ENCODE results near the gene BHLHE40.
A peak's percentile ranks its signal among the peaks of the same experiment; 100 is the strongest.
"Not testable (repeated sequence)": the region's sequence is repeated elsewhere in the genome, so short reads cannot be mapped to it uniquely, and the experiment has no call there.

The BHLHE40 gene

DNA sequence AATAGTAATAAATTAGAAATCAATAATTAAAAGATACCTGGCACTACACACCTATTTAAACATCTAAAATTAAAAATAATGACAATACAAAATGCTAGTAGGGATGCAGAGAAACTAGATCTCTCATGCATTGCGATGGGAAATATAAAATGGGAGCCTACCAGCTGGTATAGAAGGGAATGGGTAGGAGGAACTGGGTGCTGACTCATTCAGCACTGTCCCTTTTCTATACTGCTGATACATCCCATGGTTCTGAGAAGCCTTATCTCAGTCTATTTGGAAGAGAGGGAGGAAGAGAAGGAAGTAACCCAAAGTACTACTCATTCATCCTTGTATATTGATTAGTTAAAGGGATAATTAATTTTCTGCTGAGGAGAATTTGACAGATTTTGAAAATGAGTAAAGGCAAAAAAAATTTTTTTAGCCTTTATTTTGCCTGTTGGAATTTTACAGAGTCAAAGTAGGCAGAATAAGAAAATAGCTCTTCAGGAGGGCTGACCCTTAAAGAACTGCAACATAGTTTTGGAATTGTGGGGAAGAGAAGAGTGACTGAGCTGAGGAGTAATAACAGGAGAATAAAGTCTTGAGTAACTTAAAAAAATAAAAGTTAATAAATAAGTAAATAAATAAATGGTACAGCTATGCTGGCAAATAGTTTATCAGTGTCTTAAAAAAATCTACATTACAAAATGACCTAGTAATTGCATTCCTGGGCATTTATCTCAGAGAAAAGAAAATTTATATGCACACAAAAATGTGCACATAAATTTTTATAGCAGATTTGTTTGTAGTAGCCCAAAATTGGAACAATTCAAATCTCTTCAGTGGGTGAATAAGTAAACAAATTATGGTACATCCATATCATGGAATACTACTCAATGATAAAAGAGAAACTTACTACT lies 15.3 kb upstream of the BHLHE40 start:
- Histone ChIP-seq H3K27ac (no peak overlapping the region), H3K36me3 (replicated peaks) (no peaks in the 10 kb centered on the region), H3K27me3 (replicated peaks) (no peaks in the 10 kb centered on the region), H3K4me3 (ENCODE audit: low read depth, low read length) (no peak overlapping the region)
- in situ Hi-C loops (cut with HindIII; ENCODE audit: low pct_ligation_motif_present, low sequenced_read_pairs) = no loop called here
- DNase-seq = no peak
- no peak for TF ChIP-seq CTCF (IDR thresholded peaks at IDR 0.05; ENCODE audit: low read depth, low read length, missing control alignments)

DNA sequence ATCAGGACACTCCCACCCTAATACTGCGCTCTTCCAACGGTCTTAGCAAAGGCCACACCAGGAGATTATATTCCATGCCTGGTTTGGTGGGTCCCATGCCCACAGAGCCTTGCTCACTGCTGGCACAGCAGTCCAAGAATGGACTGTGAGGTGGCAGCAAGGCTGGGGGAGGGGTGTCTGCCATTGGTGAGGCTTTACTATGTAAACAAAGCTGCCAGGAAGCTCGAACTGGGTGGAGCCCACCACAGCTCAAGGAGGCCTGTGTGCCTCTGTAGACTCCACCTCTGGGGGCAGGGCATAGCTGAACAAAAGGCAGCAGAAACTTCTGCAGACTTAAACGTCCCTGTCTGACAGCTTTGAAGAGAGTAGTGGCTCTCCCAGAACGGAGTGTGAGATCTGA lies 13.2 kb upstream of the BHLHE40 start:
- H3K27ac ChIP-seq; H3K36me3 ChIP-seq (replicated peaks); DNase-seq; in situ Hi-C loops (cut with HindIII; ENCODE audit: low pct_ligation_motif_present, low sequenced_read_pairs); H3K4me3 ChIP-seq (ENCODE audit: low read depth, low read length); H3K27me3 ChIP-seq (replicated peaks): not testable (repeated sequence)

- H3K4me3 ChIP-seq (ENCODE audit: low read depth, low read length); in situ Hi-C loops (cut with HindIII; ENCODE audit: low pct_ligation_motif_present, low sequenced_read_pairs); H3K27me3 ChIP-seq (replicated peaks); DNase-seq; H3K27ac ChIP-seq; H3K36me3 ChIP-seq (replicated peaks): not testable (repeated sequence)
Measured at GRCh38 chr3:4967683-4968082, 11.6 kb upstream of the BHLHE40 start.

- H3K27me3 ChIP-seq (replicated peaks); in situ Hi-C loops (cut with HindIII; ENCODE audit: low pct_ligation_motif_present, low sequenced_read_pairs); H3K27ac ChIP-seq; DNase-seq; H3K36me3 ChIP-seq (replicated peaks); H3K4me3 ChIP-seq (ENCODE audit: low read depth, low read length): not testable (repeated sequence)
Measured at GRCh38 chr3:4971437-4971836, 7.8 kb upstream of the BHLHE40 start.

DNA sequence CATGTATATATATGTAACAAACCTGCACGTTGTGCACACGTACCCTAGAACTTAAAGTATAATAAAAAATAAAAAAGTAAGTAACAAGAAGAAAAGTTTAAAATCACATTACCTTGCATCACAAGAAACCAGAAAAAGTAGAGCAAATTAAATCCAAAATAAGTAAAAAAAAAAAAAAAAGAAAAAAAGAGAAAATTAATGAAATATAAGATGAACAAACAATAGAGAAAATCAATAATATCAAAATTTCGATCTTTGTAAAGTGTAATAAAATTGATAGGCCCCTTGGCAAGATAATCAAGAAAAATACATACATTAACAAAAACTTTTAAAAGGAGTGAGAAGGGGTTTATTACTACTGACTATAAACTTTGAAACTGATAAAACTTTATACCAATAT lies 7.4 kb upstream of the BHLHE40 start:
- H3K4me3 ChIP-seq (ENCODE audit: low read depth, low read length) = no peak overlapping the region
- H3K36me3 ChIP-seq (replicated peaks) = no peaks in the 10 kb centered on the region
- no peaks in the 10 kb centered on the region for H3K27me3 ChIP-seq (replicated peaks)
- H3K27ac ChIP-seq = no peak overlapping the region
- no peak for TF ChIP-seq CTCF (IDR thresholded peaks at IDR 0.05; ENCODE audit: low read depth, low read length, missing control alignments)
- DNase-seq = no peak
- in situ Hi-C loops (cut with HindIII; ENCODE audit: low pct_ligation_motif_present, low sequenced_read_pairs) = no loop called here

GRCh38 chr3:4972652-4973643 lies 6.3 kb upstream of the BHLHE40 start:
- in situ Hi-C loops (cut with HindIII; ENCODE audit: low pct_ligation_motif_present, low sequenced_read_pairs) = no loop called here
- no peaks in the 10 kb centered on the region for H3K36me3 ChIP-seq (replicated peaks)
- DNase-seq = no peak

More at GRCh38 chr3:4972652-4973643, 6.3 kb upstream of the BHLHE40 start:
- H3K4me3 ChIP-seq (ENCODE audit: low read depth, low read length) = no peak overlapping the region
- peak overlapping the region; percentile 64 for H3K27ac ChIP-seq
- H3K27me3 ChIP-seq (replicated peaks) = no peaks in the 10 kb centered on the region
- TF ChIP-seq CTCF (IDR thresholded peaks at IDR 0.05; ENCODE audit: low read depth, low read length, missing control alignments) = no peak
